Osteoblast (primary cell): ENCODE data around the gene SMYD1. TPM values are rescaled to one million over a fixed set of nuclear protein-coding genes. Genes with fewer than 3 reads are reported as not detected.

Experiments
- DNase-seq: peaks from one replicate; pipeline ENCODE4 v3.0.0; 2011; ENCODE audit warnings: low spot score, mixed read lengths; ENCODE audit not compliant: insufficient read length; ENCODE audit errors: missing footprints
- H2AFZ ChIP-seq: 2 replicates; pipeline ENCODE4 v1.6.0; 2011; ENCODE audit warnings: mild to moderate bottlenecking, low read length
- H3K27ac ChIP-seq: 2 replicates; pipeline ENCODE4 v1.5.1; 2011; ENCODE audit warnings: mild to moderate bottlenecking, low read depth, low read length, moderate library complexity
- H3K27me3 ChIP-seq: 2 replicates; pipeline ENCODE4 v1.6.0; 2012; ENCODE audit warnings: mild to moderate bottlenecking, control low read depth, inconsistent platforms, low read length, moderate library complexity; ENCODE audit not compliant: insufficient read depth
- H3K36me3 ChIP-seq: 2 replicates; pipeline ENCODE4 v1.5.1; 2011; ENCODE audit warnings: mild to moderate bottlenecking, low read length, control low read depth, moderate library complexity; ENCODE audit not compliant: insufficient read depth
- H3K4me1 ChIP-seq: 2 replicates; pipeline ENCODE4 v1.5.1; 2011; ENCODE audit warnings: mild to moderate bottlenecking, low read length, control low read depth, moderate library complexity; ENCODE audit not compliant: insufficient read depth
- H3K4me2 ChIP-seq: 2 replicates; pipeline ENCODE4 v1.6.0; 2011; ENCODE audit warnings: mild to moderate bottlenecking, low read length; ENCODE audit not compliant: insufficient read depth
- H3K4me3 ChIP-seq: fragments of 200-600 bp; sonication (generic); 3 replicates; pipeline ENCODE4 v1.5.1; 2012; ENCODE audit warnings: mild to moderate bottlenecking, low read length, inconsistent platforms; ENCODE audit not compliant: insufficient read depth
- H3K79me2 ChIP-seq: 2 replicates; pipeline ENCODE4 v1.6.0; 2012; ENCODE audit warnings: mild to moderate bottlenecking, low read length, control low read depth, inconsistent platforms; ENCODE audit not compliant: insufficient read depth
- H3K9me3 ChIP-seq: 2 replicates; pipeline ENCODE4 v1.5.1; 2011; ENCODE audit warnings: low read depth, low read length, control low read depth
- H4K20me1 ChIP-seq: 2 replicates; pipeline ENCODE4 v1.6.0; 2012; ENCODE audit warnings: mild to moderate bottlenecking, low read length, control low read depth; ENCODE audit not compliant: insufficient read depth
- total RNA-seq: library from RNA; depleted of rRNA; stranded (reverse); fragments of >200 nt; gene quantifications from 2 replicates; pipeline ENCODE4 v1.2.3, GENCODE V29; 2012
- TF ChIP-seq, protein P1 (sequence below): IDR thresholded peaks from 2 replicates; pipeline ENCODE4 v1.5.1; 2011; ENCODE audit warnings: mild to moderate bottlenecking, low read depth, low read length, moderate library complexity; ENCODE audit errors: extremely low read depth

Gene SMYD1
- total RNA-seq, 1 donor, result not detected

DNA sequence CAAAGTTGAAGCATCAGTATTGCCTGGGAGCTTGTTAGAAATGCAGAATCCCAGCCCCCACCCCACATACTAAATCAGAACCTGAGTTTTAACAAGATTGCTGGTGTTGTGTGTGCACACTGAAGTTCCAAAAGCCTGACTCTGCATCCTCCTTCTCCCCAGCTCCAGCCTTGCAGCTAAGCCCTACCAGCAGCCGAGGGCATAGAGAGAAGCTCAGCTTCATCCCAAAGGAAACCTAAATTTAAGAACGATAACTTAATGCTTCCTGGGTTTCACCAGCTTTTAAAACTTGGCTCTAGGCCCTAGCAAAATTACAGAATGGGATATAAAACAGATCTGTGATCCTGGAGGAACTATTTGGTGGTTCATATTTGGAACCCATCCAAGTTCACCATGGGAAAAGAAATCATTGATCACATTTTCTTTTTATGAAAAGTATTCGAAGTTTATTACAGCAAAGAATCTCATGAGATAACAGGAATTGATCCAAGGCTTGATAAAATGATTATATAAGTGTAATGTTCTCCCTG is 11.1 kb downstream of the SMYD1 start:
- H3K79me2 ChIP-seq, result no peaks in the 10 kb centered on the region
- DNase-seq, result no peak

DNA sequence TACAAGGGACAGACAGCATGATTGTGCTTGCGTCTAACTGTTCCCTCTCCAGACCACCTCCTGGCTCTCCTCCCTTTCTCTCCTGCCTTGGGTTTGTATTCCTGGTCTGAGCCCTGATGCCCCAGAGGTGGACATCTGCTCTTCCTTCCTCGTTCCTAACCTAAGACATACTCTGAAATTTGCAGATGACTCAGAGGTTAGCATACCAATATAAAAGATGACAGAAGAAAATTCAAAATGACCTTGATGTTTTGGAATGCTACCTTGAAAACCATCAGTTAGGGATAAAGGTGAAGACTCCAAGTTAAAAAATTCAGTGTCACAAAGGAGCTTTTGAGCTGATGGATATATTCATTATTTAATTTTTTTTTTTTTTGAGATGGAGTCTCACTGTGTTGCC is 12.9 kb downstream of the SMYD1 start:
- no peak overlapping the region for H3K4me3 ChIP-seq
- no peak overlapping the region for H2AFZ ChIP-seq
- no peaks in the 10 kb centered on the region for H3K4me1 ChIP-seq
- H3K4me2 ChIP-seq, result no peak overlapping the region
- TF ChIP-seq, protein P1, sequence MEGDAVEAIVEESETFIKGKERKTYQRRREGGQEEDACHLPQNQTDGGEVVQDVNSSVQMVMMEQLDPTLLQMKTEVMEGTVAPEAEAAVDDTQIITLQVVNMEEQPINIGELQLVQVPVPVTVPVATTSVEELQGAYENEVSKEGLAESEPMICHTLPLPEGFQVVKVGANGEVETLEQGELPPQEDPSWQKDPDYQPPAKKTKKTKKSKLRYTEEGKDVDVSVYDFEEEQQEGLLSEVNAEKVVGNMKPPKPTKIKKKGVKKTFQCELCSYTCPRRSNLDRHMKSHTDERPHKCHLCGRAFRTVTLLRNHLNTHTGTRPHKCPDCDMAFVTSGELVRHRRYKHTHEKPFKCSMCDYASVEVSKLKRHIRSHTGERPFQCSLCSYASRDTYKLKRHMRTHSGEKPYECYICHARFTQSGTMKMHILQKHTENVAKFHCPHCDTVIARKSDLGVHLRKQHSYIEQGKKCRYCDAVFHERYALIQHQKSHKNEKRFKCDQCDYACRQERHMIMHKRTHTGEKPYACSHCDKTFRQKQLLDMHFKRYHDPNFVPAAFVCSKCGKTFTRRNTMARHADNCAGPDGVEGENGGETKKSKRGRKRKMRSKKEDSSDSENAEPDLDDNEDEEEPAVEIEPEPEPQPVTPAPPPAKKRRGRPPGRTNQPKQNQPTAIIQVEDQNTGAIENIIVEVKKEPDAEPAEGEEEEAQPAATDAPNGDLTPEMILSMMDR, result no peak
- no peaks in the 10 kb centered on the region for H3K36me3 ChIP-seq
- no peaks in the 10 kb centered on the region for H4K20me1 ChIP-seq
- H3K9me3 ChIP-seq, result no peaks in the 10 kb centered on the region
- H3K27me3 ChIP-seq, result no peaks in the 10 kb centered on the region
- no peak overlapping the region for H3K27ac ChIP-seq
- no peaks in the 10 kb centered on the region for H3K79me2 ChIP-seq
- DNase-seq, result no peak

More for the DNA sequence above, 11.1 kb downstream of the SMYD1 start:
- no peaks in the 10 kb centered on the region for H4K20me1 ChIP-seq
- H3K4me2 ChIP-seq, result no peak overlapping the region
- TF ChIP-seq, protein P1, result no peak
- H3K9me3 ChIP-seq, result no peaks in the 10 kb centered on the region
- H3K27me3 ChIP-seq, result no peaks in the 10 kb centered on the region
- H2AFZ ChIP-seq, result no peak overlapping the region
- no peak overlapping the region for H3K27ac ChIP-seq
- no peaks in the 10 kb centered on the region for H3K36me3 ChIP-seq
- H3K4me1 ChIP-seq, result peaks cover 6% of the 10 kb centered on the region
- H3K4me3 ChIP-seq, result no peak overlapping the region

DNA sequence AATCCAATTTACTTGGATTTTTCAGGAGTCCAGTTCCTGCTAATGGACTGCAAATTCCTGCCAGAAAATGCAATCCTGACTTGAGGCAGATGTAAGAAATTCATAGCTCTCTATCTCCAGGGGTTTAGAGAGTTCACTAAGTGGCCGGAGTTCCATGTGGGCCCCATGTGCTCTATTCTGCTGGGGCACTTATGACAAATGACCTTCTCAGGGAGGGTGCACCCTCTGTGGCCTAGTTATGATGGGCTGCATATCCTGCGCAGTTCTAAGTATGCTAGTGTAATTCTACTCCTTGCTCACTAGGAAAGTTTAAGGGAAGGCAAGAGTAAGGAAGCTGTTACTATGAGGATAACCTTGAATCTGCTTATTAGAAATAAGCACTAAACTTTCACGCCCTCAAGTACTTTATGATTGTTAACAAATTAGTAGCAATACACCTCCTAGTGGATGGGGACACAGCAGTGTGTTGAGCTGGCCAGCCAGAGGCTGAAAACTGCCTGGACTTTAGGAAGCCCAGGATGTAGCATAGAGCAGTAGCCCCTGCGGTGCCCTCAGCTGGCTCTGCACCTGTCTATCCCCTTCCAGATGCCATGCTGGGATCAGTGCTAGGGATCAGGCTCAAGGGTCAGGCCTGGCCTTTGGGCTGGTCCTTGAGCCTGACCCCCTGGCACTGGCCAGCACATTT is 14.4 kb downstream of the SMYD1 start:
- DNase-seq, result no peak
- Histone ChIP-seq H3K36me3 (no peaks in the 10 kb centered on the region), H3K79me2 (no peaks in the 10 kb centered on the region), H3K4me3 (no peak overlapping the region), H3K4me1 (no peaks in the 10 kb centered on the region), H2AFZ (no peak overlapping the region), H3K27me3 (no peaks in the 10 kb centered on the region), H3K27ac (no peak overlapping the region), H3K4me2 (no peak overlapping the region), H4K20me1 (no peaks in the 10 kb centered on the region), H3K9me3 (no peaks in the 10 kb centered on the region)
- TF ChIP-seq, protein P1, result no peak

DNA sequence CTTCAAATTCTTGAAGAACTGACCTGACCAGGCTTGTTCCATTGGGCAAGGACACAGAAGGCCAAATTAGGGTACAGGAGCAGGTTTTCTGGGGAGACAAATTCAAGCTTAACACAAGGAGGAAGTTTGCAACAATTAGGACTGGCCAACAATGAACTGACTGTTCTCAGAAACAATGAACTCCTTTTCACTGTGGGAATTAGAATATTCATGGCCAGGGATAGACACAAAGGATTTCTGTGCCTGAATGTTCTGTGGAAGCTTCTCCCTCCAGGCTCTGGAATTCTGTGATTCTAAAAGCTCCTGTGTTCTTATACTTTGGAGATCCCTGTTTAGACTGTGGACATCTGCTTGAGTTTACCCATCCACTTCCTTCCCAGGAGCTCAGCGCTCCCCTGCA is 15.2 kb downstream of the SMYD1 start:
- H3K79me2 ChIP-seq, result no peaks in the 10 kb centered on the region
- H4K20me1 ChIP-seq, result no peaks in the 10 kb centered on the region
- H3K27me3 ChIP-seq, result no peaks in the 10 kb centered on the region
- no peak overlapping the region for H3K27ac ChIP-seq
- no peaks in the 10 kb centered on the region for H3K4me1 ChIP-seq
- no peak overlapping the region for H3K4me3 ChIP-seq
- H3K9me3 ChIP-seq, result no peaks in the 10 kb centered on the region
- no peak overlapping the region for H2AFZ ChIP-seq
- H3K36me3 ChIP-seq, result no peaks in the 10 kb centered on the region
- TF ChIP-seq, protein P1, result no peak
- no peak overlapping the region for H3K4me2 ChIP-seq
- no peak for DNase-seq
